NCI-H187 treated with DMSO at 0.1 percent for 48 hours (cell line): ENCODE measurements around the gene UBR4.

Source experiments
- DNase-seq: peaks from one replicate; lab custom pipeline; 2025; lab: John Stamatoyannopoulos, UW

Gene UBR4

GRCh38 chr1:19091196-19091953, 118.7 kb downstream of the UBR4 start:
- DNase-seq: no peak

GRCh38 chr1:19089524-19089923, 120.5 kb downstream of the UBR4 start:
- DNase-seq: no peak

- DNase-seq: no peak
These were observed 121.2 kb downstream of the UBR4 start for GRCh38 chr1:19088717-19089442.

GRCh38 chr1:19087737-19088594, 122.1 kb downstream of the UBR4 start:
- no peak for DNase-seq

- no peak for DNase-seq
These were observed 122.9 kb downstream of the UBR4 start for GRCh38 chr1:19087017-19087736.

- DNase-seq: no peak
These were observed 123.7 kb downstream of the UBR4 start for GRCh38 chr1:19086176-19086875.

GRCh38 chr1:19084206-19084738, 125.8 kb downstream of the UBR4 start:
- DNase-seq: no peak

- DNase-seq: no peak
These were observed 127.0 kb downstream of the UBR4 start for GRCh38 chr1:19083081-19083480.

GRCh38 chr1:19081218-19081893, 128.7 kb downstream of the UBR4 start:
- no peak for DNase-seq

- no peak for DNase-seq
These were observed 129.3 kb downstream of the UBR4 start for GRCh38 chr1:19080721-19081120.

- no peak for DNase-seq
These were observed 130.3 kb downstream of the UBR4 start for GRCh38 chr1:19079541-19080472.

- DNase-seq: no peak
These were observed 131.5 kb downstream of the UBR4 start for GRCh38 chr1:19078536-19078935.

- DNase-seq: no peak
These were observed 133.0 kb downstream of the UBR4 start for GRCh38 chr1:19076841-19077616.

- no peak for DNase-seq
These were observed 135.0 kb downstream of the UBR4 start for GRCh38 chr1:19074902-19075721.

- no peak for DNase-seq
These were observed 135.6 kb downstream of the UBR4 start for GRCh38 chr1:19074361-19074901.

GRCh38 chr1:19073311-19074186, 136.5 kb downstream of the UBR4 start:
- no peak for DNase-seq
